HuH-7 (cell line): ENCODE measurements around the gene ZNF398.

Experiments used
- DNase-seq: peaks from one replicate; pipeline ENCODE4 v3.0.0; 2011; ENCODE audit warnings: low spot score

Gene ZNF398

GRCh38 chr7:149226840-149227494, 79.7 kb downstream of the ZNF398 start:
- no peak for DNase-seq

DNA sequence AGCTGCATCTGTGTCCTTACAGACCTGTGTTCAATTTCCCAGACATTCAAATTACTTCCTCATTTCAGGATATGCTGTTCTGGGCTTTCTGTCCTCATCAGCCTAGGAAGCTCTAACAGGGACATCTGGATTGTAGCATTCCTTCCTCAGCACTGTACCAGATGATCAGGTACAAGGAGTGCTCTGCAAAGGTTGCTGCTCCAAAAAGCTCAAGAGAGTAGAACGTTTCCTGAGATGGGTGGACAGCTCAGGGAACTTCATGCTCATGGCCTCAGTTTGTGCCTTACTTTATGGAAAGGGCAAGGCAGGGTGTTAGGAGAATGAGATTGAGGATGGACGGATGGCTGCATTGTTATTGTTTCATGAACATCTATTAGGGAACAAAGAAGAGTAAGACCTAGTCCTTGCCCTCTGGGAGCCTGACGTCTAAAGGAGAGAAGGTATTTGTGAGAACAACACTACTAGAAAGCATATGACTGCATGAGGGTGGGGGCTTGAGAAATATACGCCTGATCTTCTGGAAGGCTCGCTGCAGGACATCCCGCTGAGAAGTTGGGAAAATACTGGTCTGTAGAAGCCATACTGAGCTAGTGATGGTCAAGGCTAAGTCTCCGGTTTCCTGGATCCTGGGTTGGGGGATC, 81.7 kb downstream of the ZNF398 start:
- DNase-seq: no peak

DNA sequence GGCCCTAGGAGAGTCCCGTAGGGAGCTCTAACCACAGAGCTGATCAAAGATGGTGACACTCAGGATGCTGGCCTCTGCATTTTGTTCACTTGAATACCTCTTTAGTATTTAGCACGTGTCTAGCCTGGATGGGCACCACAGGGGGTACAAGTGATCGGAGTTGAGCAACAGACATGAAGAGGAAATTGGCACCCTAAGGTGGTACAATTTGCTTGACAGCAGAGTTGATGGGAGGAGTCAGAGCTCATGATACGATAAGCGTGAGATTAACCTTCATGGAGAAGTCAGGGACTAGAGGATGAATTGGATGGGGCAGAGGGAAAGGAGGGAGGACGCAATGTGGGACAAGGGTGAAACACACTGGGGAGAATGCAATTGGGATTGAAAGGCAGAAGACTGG, 82.3 kb downstream of the ZNF398 start:
- no peak for DNase-seq

DNA sequence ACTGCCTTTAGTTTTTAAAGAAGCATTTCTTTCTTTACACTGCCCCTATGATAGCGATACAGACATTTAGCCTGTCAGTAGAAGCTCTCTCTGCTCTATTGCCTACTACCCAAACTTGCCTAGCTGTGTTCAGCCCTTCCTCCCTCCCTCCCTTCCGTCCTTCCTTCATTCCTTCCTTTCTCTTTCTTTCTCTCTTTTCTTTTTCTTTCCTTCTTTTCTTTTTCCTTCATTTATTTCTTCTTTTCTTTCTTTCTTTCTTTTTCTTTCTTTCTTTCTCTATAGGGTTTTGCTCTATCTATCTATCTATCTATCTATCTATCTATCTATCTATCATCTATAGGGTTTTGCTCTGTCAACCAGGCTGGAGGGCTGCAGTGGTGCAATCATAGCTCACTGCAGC, 85.1 kb downstream of the ZNF398 start:
- no peak for DNase-seq
